Loucy (cell line): ENCODE results near the gene PTS.

Experiments used
- CTCF ChIP-seq: fragments of 200-600 bp; sonication (generic); conservative IDR thresholded peaks from 2 replicates; pipeline ENCODE4 v1.5.1; 2014; ENCODE audit warnings: mild to moderate bottlenecking, antibody characterized with exemption, low read length
- EZH2phosphoT487 ChIP-seq: fragments of 200-600 bp; IDR thresholded peaks from 2 replicates; pipeline ENCODE4 v1.6.1; 2018; ENCODE audit warnings: antibody characterized with exemption, mild to moderate bottlenecking, moderate library complexity, borderline replicate concordance

GRCh38 chr11:112212290-112212689 is 13.9 kb upstream of the PTS start:
- no peak for TF ChIP-seq CTCF
- no peak for TF ChIP-seq EZH2phosphoT487
